HG03520 (cell line): ENCODE measurements around the gene PPP6C.
"Not testable (repeated sequence)": the region's sequence is repeated elsewhere in the genome, so short reads cannot be mapped to it uniquely, and the experiment has no call there.

ENCODE experiments used
- ATAC-seq: cut with Tn5 transposase; IDR thresholded peaks from one replicate; pipeline ENCODE4 v1.9.1; 2021; ENCODE audit warnings: mild to moderate bottlenecking, moderate library complexity; ENCODE audit not compliant: unreplicated experiment

The PPP6C gene

DNA sequence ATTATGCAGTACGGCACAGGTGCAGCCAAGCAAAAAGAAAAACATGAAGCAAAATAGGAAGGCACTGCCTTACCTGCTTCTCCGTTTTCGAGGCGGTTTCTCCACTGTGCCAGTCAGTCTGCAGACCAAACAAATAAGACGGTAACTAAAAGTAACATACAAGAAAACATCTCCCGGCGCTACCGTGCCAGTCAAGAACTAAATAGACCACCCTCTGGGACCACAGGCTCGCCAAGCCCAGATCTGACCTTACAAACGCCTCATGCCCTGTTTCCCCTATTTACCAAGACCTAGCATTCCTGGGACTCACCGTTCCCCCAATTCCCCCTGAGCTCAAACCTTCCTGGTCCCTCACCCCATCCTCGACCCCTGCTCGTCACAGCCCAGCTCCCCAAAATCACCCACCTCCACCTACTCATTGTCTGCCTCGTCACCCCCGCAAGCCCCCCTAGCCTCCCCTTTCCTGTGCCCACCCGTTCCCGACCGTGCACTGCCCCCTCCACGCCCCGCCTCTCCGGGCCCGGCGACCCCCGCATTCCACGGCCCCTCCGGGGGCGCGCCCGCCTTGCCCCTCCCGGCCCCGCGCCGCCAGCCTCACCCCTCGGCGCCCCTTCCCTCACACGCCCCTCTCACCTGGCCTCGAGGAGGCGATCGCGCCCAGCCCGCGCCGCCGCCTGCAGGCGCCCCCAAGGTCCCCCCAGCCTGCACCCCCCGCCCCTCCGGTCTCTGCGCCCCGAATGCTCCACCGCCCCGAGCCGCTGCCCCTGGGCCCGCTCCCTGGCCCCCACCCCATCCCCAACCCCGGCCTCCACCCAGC lies 46.8 kb downstream of the PPP6C start:
- ATAC-seq = peak; percentile 32

DNA sequence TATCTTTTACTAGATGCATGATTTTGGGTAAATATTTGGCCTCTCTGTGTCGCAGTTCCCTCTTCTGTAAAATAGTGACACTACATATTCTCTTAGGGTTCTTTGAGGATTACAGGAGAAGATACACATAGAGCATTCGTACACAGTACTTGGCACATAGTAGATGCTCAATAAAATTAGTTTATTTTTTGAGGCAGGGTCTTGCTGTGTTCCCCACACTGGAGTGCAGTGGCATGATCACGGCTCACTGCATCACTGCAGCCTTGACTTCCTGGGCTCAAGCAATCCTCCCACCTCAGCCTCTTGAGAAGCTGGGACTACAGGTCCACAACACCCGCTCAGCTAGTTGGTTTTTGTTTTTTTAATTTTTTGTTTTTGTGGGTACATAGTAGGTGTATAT lies 47.9 kb downstream of the PPP6C start:
- no peak for ATAC-seq

DNA sequence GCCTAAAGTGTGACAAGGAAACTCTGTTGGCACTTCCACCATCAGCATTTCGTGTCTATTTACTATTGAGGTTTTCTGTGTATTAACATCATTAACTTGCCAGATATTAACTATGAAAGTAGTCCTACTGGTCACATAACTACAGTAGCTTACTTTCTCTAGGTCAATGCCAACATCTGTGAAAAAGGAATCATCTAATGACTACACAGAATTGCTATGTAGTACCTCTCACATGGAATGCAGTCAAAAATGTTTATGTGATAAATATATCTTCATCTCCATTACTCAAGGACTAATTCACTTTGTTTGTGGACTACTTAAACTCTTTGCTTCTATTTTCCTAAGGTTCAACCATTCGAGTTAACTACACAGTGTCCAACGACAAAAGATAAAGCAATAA lies 48.4 kb downstream of the PPP6C start:
- no peak for ATAC-seq

DNA sequence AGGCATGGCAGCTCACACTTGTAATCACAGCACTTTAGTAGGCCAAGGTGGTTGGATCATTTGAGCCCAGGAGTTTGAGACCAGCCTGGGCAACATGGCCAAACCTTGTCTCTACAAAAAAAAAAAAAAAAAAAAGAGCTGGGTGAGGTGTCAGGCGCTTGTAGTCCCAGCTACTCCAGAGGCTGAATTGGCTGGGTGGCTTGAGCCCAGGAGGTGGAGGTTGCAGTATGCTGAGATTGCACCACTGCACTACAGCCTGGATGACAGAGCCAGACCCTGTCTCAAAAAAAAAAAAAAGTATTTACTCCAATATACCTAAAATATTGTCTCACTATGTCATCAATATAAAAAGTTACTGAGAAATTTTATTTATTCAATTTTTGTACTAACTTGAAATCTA lies 49.0 kb downstream of the PPP6C start:
- no peak for ATAC-seq

DNA sequence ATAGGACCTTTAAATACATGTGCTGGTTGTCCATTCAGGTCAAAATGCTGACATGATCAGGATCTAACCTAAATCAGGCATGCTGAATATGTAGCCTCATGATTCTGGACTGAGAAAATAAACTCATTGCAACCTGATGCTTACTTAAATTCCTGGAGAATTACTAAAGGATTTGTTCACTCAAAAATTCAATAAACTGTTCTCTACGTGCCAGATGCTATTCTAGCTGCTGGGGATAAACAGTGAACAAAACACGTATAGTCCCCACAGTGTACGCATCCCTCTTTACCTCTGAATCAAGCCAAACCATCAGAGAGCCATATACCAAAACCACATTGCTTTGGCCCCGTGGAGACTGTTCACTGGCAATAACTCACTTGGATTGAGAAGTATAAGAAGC lies 52.4 kb downstream of the PPP6C start:
- ATAC-seq = no peak

DNA sequence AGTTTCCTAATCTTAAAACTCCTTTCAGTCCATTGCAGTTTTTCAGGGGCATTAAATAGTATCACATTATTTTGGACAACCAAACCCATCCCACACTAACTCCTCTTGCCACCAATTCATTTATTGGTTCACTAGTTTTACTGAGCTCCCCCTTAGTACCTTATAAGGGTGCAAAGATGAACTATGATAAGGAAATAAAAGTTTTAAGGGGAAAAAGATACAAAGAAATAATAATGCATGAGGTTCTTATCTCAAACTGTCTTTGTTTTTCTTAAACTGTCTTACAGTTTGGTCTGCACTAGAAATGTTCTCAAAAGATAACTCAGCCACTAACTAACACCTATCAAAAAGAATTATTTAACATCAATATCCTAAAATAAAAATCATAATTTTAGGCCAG lies 54.6 kb downstream of the PPP6C start:
- no peak for ATAC-seq

DNA sequence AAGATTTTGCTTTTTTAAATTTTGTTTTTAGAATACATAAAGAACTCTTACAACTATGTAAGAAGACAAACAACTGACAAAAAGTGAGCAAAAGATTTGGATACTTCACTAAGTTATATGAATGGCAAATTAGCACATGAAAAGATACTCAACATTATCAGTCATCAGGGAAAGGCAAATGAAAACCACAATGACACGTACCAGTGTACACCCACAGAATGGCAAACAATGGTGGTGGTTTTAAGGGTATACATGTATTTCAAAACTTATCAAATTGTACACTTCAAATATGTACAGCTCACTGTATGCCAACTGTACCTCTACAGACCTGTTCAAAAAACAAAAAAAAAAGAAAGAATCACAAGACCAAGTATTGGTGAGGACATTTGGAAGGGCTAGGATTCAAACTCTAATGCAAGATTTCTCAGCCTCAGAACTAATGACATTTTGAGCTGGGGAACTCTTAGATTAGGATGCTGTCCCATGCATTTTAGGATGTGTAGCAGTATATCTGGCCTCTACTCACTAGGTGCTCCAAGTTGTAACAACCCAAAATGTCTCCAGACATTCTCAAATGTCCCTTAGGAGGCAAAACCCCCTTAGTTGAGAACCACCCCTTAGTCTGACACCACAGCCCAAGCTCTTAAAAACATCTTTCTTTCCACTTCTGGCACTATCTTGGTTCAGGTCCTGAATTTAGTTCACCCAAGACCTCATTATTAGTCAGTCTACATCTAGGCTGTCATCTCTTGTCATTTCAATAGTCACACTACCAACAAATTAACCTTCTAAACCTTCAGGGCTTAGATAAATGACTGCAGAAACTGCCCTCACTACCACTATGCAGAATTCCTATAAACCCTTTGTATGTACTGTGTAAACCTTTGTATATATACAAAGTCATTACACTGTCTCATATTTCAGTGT lies 55.9 kb downstream of the PPP6C start:
- ATAC-seq = no peak

DNA sequence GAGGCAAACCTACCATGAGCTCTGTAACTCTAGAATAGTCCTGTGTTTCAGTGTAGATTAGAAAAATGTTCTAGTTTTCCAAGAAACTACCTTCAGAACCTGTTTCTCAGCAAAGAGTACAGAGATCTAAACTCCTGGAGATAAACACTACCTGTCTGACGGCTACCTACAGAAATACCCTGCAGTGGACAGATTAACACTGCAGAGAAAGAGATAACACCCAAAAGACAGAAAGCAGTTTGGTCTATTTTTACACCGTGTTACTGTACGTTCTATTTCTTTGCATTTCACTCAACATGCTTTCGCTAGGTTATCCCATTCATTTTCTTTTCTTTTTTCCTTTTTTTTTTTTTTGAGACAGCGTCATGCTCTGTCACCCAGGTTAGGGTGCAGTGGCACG lies 57.8 kb downstream of the PPP6C start:
- no peak for ATAC-seq

DNA sequence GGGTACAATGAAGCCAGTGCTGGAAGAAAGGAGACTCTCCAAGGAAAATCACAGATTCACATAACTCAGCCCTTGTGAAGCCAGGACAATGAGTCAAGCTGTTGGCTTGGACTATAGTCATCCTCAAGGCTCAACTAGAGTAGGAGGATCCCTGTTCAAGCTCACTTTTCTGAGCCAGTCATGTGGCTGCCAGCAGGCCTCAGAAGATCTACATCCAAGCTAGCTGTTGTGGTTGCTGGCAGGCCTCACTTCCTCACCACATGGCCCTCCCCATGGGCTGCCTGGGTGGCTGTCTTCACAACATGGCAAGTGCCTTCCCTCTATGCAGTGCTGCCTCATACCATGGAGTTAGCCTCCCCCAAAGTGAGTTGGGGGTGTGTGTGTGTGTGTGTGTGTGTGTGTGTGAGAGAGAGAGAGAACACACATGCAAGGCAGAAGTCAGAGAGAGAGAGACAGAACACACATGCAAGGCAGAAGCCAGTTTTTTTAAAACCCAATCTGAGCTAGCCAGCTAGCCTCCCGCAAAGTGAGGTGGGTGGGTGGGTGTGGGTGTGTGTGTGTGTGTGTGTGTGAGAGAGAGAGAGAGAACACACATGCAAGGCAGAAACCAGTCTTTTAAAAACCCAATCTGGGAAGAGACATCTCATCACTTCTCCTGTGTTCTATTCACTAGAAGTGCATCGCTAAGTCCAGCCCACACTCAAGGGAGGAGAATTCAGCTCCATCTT lies 63.4 kb downstream of the PPP6C start:
- peak; percentile 88 for ATAC-seq

DNA sequence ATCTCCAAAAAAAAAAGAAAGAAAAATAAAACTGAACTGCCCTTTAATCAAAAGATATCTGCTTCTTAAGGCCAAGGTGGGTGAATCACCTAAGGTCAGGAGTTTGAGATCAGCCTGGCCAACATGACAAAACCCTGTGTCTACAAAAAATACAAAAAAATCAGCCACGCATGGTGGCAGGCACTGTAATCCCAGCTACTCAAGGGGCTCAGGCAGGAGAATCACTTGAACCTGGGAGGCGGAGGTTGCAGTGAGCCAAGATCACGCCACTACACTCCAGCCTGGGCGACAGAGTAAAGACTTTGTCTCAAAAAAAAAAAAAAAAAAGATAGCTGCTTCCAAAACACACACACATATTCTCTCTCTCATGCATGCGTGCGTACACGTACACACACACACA lies 64.1 kb downstream of the PPP6C start:
- no peak for ATAC-seq

DNA sequence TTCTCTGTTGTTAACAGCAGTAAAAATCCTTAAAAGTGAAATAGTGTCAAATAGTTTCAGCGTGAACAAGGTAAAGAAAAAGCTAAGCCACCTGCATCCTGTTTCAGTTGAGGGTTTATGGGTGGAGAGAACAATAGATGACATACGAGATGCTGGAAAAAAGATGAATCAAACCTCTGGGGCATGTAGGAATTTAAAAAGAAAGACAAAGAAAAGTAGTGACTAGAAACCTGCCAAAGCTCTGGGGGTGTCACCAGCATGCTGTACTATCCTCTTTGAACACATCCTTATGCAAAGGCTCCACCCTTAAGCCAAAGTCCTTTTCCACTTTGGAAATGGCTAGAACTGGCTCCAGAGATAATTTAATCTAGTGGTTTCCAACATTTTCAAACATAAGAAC lies 68.5 kb downstream of the PPP6C start:
- ATAC-seq = no peak

DNA sequence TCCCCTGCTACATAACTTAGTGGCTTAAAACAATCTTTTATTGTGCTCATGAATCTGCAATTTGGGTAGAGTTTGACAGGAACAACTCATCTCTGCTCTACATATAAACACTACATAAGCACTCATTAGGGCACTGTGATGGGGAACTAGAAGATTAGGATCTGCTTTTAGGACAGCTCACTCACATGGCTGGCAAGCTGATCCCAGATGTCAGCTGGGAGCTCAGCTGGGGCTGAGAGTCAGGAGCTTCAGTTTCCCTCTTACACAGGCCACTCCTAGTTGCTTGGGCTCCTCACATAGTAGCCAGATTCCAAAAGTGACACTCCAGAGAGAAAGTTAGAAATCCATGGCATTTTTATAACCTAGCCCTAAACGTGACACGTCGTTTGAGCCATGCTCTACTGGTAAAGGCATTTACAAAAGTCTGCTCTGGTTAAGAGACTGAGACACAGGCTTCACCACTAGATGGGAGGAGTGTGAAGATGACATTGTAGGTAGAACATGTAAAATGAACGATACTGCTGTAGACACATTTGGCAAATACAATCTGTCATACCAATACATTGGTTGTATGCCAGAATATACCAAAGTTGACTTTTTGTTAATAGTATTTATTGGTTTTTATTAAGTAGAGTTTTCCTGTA lies 69.8 kb downstream of the PPP6C start:
- no peak for ATAC-seq

DNA sequence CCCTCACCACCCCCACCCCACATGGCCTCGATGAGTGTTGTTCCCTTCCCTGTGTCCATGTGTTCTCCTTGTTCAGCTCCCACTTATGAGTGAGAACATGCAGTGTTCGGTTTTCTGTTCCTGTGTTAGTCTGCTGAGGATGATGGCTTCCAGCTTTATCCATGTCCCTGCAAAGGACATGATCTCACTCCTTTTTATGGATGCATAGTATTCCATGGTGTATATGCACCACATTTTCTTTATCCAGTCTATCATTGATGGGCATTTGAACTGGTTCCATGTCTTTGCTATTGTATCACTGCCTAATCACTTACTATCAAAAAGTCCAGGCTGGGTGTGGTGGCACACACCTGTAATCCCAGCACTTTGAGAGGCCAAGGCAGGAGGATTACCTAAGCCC lies 70.9 kb downstream of the PPP6C start:
- not testable (repeated sequence) for ATAC-seq

DNA sequence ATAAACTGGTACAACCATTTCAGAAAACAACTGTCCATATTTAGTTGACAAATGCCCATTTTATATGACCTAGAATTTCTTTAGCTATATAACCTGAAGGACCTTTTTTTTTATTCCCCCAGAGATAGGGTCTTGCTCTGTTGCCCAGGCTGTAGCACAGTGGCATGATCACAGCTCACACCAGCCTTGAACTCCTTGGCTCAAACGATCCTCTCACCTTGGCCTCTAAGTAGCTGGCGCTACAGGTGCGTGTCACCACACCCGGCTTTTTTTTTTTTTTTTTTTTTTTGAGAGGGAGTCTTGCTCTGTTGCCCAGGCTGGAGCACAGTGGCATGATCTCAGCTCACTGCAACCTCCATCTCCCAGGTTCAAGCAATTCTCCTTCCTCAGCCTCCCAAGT lies 75.1 kb downstream of the PPP6C start:
- ATAC-seq = not testable (repeated sequence)

DNA sequence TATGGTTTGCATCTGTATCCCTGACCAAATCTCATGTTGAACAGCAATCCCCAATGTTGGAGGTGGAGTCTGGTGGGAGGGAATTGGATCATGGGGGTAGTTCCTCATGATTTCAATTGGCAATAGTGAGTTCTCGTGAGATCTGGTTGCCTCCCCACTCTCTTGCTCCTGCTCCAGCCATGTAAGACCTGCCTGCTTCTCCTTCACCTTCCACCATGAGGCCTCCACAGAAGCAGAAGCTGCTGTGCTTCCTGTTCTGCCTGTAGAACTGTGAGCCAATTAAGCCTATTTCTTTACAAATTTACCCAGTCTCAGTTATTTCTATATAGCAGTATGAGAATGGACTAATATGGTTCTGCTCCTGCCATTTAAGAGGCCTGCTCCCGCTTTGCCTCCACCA lies 79.1 kb downstream of the PPP6C start:
- ATAC-seq = no peak

DNA sequence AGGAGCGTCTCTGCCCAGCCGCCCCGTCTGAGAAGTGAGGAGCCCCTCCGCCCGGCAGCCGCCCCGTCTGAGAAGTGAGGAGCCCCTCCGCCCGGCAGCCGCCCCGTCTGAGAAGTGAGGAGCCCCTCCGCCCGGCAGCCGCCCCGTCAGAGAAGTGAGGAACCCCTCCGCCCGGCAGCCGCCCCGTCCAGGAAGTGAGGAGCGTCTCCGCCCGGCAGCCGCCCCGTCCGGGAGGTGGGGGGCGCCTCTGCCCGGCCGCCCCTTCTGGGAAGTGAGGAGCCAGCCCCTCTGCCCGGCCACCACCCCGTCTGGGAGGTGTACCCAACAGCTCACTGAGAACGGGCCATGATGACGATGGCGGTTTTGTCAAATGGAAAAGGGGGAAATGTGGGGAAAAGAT lies 81.1 kb downstream of the PPP6C start:
- ATAC-seq = not testable (repeated sequence)

DNA sequence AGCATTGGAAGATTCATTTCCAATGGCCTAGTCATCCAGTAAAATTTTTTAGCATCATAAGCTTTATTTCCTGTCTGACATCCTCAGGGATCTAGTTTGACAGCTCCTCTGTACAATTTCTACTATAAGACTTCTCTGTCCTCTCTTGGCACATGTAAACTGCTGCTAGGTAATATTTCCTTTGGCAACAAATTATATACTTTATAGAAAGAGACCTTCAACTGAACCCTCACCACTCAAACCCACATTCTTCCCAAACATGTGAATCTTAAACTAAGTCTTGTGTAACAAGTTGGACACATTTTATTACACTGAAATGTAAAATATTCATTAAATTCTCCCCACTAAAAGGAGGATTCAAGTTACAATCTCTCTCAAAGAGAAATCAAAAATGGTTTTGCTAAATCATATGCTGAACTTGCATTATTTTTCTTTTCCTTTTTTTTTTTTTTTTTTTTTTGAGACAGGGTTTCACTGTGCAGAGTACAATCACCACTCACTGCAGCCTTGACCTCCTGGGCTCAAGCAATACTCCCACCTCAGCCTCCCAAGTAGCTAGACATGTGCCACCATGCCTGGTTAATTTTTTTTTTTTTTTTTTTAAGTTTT lies 83.2 kb downstream of the PPP6C start:
- ATAC-seq = no peak

DNA sequence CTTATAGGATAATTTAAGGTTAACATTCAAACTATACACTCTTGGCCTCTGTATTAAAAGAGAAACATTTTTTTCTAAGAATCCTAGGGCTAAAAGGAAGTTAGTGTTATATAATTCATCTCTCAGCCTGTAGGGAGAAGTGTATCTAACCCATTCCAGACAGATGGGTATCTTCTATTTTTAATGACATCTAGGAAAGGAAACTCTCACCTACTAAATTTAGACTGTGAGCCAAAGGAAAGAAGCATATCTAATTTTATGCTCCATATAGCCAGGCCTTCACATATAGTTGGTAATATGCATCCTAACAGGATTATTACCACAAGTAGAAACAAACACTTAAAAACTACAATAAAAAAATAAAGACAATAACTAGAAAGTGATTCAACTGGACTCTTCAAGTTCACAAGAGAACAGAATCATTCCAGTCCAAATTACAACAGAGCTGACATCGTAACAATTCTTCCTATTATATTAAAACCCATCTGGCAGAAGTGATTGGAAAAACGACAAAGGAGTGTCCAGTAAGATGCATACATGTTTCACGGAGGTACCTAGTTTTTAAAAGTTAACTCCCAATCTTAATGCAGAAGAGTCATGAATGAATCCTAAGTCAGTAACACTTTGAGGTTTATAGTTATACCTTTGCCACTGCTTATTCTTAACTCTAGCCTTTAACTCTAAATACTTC lies 85.7 kb downstream of the PPP6C start:
- no peak for ATAC-seq

DNA sequence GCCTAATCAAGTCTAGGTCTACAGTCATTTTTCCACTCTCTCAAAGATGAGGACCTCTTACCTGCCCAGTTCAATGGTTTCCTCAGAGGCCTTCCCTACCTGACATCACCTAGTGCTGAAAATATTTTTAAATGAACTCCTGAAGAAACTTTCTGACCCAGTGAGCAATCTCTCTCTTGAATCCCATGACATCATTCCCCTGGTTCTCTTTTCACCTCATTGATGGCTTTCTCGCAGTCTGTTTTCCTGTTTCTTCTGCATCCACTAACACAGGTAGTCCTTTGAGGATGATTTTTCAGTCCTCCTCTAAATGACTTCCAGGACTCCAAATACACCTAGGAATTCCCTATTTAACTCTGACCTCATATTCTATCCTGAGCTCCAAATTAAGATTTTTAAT lies 86.6 kb downstream of the PPP6C start:
- no peak for ATAC-seq

DNA sequence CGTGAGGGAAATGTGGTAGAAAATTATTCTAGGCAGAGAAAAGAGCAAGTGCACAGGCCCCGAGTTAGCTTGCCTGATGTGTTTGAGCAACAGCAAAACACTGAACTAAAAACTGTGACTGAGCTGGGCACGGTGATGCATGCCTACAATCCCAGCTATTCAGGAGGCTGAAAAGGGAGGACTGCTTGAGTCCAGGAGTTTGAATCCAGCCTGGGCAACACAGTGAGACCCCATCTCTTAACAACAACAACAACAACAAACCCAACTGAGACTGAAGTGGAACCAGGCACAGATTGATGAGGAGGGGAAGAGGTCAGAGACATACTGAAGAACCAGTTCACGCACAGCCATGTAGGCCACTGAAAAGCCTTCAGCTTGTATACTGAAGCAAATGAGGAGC lies 88.8 kb downstream of the PPP6C start:
- ATAC-seq = no peak
